GM21619 (cell line): Measurements from ENCODE around the gene HDGF.

Experiments
- ATAC-seq: cut with Tn5 transposase; IDR thresholded peaks from one replicate; pipeline ENCODE4 v1.9.1; 2021; ENCODE audit not compliant: unreplicated experiment

HDGF gene

GRCh38 chr1:156700736-156701531, 50.5 kb downstream of the HDGF start:
- no peak for ATAC-seq

GRCh38 chr1:156698995-156699394, 52.5 kb downstream of the HDGF start:
- ATAC-seq: no peak

- no peak for ATAC-seq
Measured at GRCh38 chr1:156697481-156697880, 54.0 kb downstream of the HDGF start.

- no peak for ATAC-seq
Measured at GRCh38 chr1:156696755-156697154, 54.7 kb downstream of the HDGF start.

- no peak for ATAC-seq
Measured at GRCh38 chr1:156694690-156694962, 56.8 kb downstream of the HDGF start.

GRCh38 chr1:156693848-156694689, 57.4 kb downstream of the HDGF start:
- ATAC-seq: no peak

GRCh38 chr1:156692925-156693847, 58.3 kb downstream of the HDGF start:
- no peak for ATAC-seq

GRCh38 chr1:156692441-156692924, 59.0 kb downstream of the HDGF start:
- ATAC-seq: no peak
